Measurements from ENCODE around the gene HHAT. TPM values are rescaled to one million over a fixed set of nuclear protein-coding genes. Genes with fewer than 3 reads are reported as not detected.

HHAT gene
- total RNA-seq, 4 donors from 2014 or later: 2.2 to 11.6 (median 7.3) TPM

DNA sequence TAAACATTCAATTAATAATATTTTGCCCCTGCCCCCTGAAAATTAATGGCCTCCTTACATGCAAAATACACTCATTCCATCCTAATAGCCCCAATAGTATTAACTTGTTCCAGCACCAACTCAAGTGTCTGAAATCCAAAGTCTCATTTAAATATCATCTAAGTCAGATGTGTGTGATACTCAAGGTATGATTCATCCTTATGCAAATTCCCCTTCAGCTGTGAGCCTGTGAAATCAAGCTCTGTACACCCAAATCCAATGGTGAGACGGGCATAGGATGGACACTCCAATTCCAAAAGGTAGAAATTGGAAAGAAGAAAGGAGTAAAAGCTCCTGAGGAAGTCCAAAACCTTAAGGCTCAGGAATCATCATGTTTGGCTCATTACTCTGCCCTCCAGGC, 83.5 kb downstream of the HHAT start:
- in situ Hi-C loops (cut with MboI; ENCODE audit: low pct_ligation_motif_present in 1 of 4, low pct_unique_long_range_greater_than_20kb in 1 of 4, low sequenced_read_pairs in 3 of 4) (loop anchor here in 3 of 4 donors (25.0 kb wide), 2 partner anchors 725 to 1250 kb away; partner anchors contain the start of gene KCNH1 (in 3 of the 3)), intact Hi-C loops (cut with DNase I; ENCODE audit: low total_unique reads) (no loop called here)
- 85 to 100% methylated on average over 1 of the region's 1 CpG for WGBS, 2 donors (ENCODE audit: low coverage in 1 of 2)
- Histone ChIP-seq H3K4me1 (no peaks in the 10 kb centered on the region), H3K27ac (no peak overlapping the region), H3K4me3 (no peak overlapping the region), H3K27me3 (no peaks in the 10 kb centered on the region), H3K9me3 (no peaks in the 10 kb centered on the region), H3K36me3 (no peaks in the 10 kb centered on the region)
- no peak for DNase-seq
- TF ChIP-seq POLR2A (IDR thresholded peaks at IDR 0.05): no peak
- TF ChIP-seq EP300 (IDR thresholded peaks at IDR 0.05; ENCODE audit: low read depth): no peak
- TF ChIP-seq POLR2AphosphoS5 (IDR thresholded peaks at IDR 0.05): no peak
- TF ChIP-seq, protein P1, sequence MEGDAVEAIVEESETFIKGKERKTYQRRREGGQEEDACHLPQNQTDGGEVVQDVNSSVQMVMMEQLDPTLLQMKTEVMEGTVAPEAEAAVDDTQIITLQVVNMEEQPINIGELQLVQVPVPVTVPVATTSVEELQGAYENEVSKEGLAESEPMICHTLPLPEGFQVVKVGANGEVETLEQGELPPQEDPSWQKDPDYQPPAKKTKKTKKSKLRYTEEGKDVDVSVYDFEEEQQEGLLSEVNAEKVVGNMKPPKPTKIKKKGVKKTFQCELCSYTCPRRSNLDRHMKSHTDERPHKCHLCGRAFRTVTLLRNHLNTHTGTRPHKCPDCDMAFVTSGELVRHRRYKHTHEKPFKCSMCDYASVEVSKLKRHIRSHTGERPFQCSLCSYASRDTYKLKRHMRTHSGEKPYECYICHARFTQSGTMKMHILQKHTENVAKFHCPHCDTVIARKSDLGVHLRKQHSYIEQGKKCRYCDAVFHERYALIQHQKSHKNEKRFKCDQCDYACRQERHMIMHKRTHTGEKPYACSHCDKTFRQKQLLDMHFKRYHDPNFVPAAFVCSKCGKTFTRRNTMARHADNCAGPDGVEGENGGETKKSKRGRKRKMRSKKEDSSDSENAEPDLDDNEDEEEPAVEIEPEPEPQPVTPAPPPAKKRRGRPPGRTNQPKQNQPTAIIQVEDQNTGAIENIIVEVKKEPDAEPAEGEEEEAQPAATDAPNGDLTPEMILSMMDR (IDR thresholded peaks at IDR 0.05): no peak

DNA sequence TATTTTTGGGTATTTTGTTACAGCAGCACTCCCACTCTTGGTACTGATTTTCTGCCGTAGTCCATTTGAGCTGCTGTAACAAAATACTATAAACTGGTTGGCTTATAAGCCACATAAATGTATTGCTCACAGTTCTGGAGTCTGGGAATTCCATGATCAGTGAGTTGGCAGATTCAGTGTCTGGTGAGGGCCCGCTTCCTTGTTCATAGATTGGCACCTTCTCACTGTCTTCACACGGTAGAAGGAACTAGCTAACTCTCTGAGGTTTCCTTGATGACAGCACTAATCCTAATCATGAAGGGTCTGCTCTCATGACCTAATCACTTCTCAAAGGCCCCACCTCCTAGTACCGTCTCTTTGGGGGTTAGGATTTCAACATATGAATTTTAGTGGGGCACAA, 85.2 kb downstream of the HHAT start:
- no peak for DNase-seq
- in situ Hi-C loops (cut with MboI; ENCODE audit: low pct_ligation_motif_present in 1 of 4, low pct_unique_long_range_greater_than_20kb in 1 of 4, low sequenced_read_pairs in 3 of 4) (loop anchor here in 3 of 4 donors (25.0 kb wide), 2 partner anchors 723 to 1248 kb away; partner anchors contain the start of gene KCNH1 (in 3 of the 3)), intact Hi-C loops (cut with DNase I; ENCODE audit: low total_unique reads) (no loop called here)
- Histone ChIP-seq H3K27ac (no peak overlapping the region), H3K36me3 (no peaks in the 10 kb centered on the region), H3K4me3 (no peak overlapping the region), H3K4me1 (peaks cover 0 to 4% (median 0%) of the 10 kb centered on the region in 4 donors), H3K27me3 (no peaks in the 10 kb centered on the region), H3K9me3 (no peaks in the 10 kb centered on the region)
- 94 to 95% methylated on average over 2 to 4 of the region's 4 CpGs for WGBS, 2 donors (ENCODE audit: low coverage in 1 of 2)
- TF ChIP-seq, protein P1 (IDR thresholded peaks at IDR 0.05): no peak
- TF ChIP-seq POLR2AphosphoS5 (IDR thresholded peaks at IDR 0.05) (no peak), EP300 (IDR thresholded peaks at IDR 0.05; ENCODE audit: low read depth) (no peak), POLR2A (IDR thresholded peaks at IDR 0.05) (no peak)

DNA sequence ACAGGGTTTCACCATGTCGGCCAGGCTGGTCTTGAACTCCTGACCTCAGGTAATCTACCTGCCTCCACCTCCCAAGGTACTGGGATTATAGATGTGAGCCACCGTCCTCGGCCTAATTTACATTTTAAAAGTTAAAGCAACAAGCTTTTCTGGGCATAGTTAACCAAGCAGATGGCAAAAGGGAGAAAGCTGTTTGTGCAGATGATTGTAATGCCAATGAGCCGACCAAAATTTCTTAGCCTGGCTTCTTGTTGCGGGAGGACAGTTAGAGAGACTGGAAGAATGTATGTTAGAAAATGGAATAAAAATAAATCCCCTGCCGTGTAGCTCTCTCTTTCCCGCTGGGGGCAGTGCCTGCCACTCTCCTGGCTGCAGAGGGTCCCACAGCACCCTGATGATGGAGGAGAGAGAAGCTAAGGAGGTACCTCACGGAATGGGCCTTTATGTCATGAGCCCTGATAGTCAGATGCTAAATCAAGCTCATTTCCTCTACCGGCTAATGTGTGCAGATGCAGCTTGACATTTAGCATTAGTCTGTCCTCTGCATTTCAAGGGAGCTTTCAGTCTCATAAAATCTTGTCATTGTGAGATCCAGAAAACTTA, 87.2 kb downstream of the HHAT start:
- no peak overlapping the region for H3K4me3 ChIP-seq
- intact Hi-C loops (cut with DNase I; ENCODE audit: low total_unique reads) (no loop called here), in situ Hi-C loops (cut with MboI; ENCODE audit: low pct_ligation_motif_present in 1 of 4, low pct_unique_long_range_greater_than_20kb in 1 of 4, low sequenced_read_pairs in 3 of 4) (loop anchor here in 3 of 4 donors (25.0 kb wide), 2 partner anchors 721 to 1246 kb away; partner anchors contain the start of gene KCNH1 (in 3 of the 3))
- H3K9me3 ChIP-seq: no peaks in the 10 kb centered on the region
- 83 to 87% methylated on average over 7 to 9 of the region's 9 CpGs for WGBS, 2 donors (ENCODE audit: low coverage in 1 of 2)
- TF ChIP-seq POLR2A (IDR thresholded peaks at IDR 0.05) (no peak), POLR2AphosphoS5 (IDR thresholded peaks at IDR 0.05) (no peak), EP300 (IDR thresholded peaks at IDR 0.05; ENCODE audit: low read depth) (no peak)
- TF ChIP-seq, protein P1 (IDR thresholded peaks at IDR 0.05): no peak
- H3K27me3 ChIP-seq: no peaks in the 10 kb centered on the region
- peaks cover 0 to 8% (median 0%) of the 10 kb centered on the region in 4 donors for H3K4me1 ChIP-seq
- no peak for DNase-seq
- no peak overlapping the region for H3K27ac ChIP-seq
- no peaks in the 10 kb centered on the region for H3K36me3 ChIP-seq

DNA sequence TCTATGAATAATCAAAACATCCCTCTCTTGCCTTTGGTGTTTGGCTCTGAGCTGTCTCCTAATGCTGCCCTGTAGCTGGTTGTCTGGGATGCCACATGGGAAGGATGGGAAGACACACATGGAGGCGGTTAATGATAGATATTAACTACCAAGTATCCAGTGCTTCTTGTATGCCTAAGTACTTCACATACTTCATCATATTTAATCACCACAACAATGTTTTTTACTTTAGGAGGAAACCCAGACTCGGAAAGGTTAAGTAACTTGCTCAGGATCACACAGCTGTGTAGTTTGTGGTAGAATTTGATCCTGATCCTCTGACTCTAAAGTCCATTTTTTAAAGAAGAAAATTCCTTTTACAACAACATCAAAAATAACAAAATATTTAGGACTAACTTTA, 88.0 kb downstream of the HHAT start:
- Histone ChIP-seq H3K9me3 (no peaks in the 10 kb centered on the region), H3K27ac (no peak overlapping the region), H3K36me3 (no peaks in the 10 kb centered on the region), H3K4me3 (no peak overlapping the region), H3K27me3 (no peaks in the 10 kb centered on the region), H3K4me1 (peaks cover 0 to 8% (median 0%) of the 10 kb centered on the region in 4 donors)
- in situ Hi-C loops (cut with MboI; ENCODE audit: low pct_ligation_motif_present in 1 of 4, low pct_unique_long_range_greater_than_20kb in 1 of 4, low sequenced_read_pairs in 3 of 4) (loop anchor here in 3 of 4 donors (25.0 kb wide), 2 partner anchors 721 to 1246 kb away; partner anchors contain the start of gene KCNH1 (in 3 of the 3)), intact Hi-C loops (cut with DNase I; ENCODE audit: low total_unique reads) (no loop called here)
- no peak for TF ChIP-seq EP300 (IDR thresholded peaks at IDR 0.05; ENCODE audit: low read depth)
- TF ChIP-seq, protein P1 (IDR thresholded peaks at IDR 0.05): no peak
- TF ChIP-seq POLR2AphosphoS5 (IDR thresholded peaks at IDR 0.05): no peak
- TF ChIP-seq POLR2A (IDR thresholded peaks at IDR 0.05): no peak
- DNase-seq: no peak
- 77 to 95% methylated on average over 2 of the region's 2 CpGs for WGBS, 2 donors (ENCODE audit: low coverage in 1 of 2)

All from transverse colon (tissue), 4 donors.